ENCODE results near the gene ZNF335. TPM values are rescaled to one million over a fixed set of nuclear protein-coding genes. Genes with fewer than 3 reads are reported as not detected.

ZNF335 gene
- total and polyA plus RNA-seq, 2 of the 13 experiments (the other 11 are each of a cell fraction or from before 2014, with no cell fraction given): 9.7 to 13.7 TPM

GRCh38 chr20:46013829-46014516, 42.0 kb upstream of the ZNF335 start (continued):
- TF ChIP-seq UBTF (CRISPR knock-in tag; IDR thresholded peaks at IDR 0.05) (peak; percentile 74; the same call in 1 of the 2 replicates), SATB2 (CRISPR knock-in tag; IDR thresholded peaks at IDR 0.05) (no peak), RARA (CRISPR knock-in tag; IDR thresholded peaks at IDR 0.05) (no peak), ZNF383 (CRISPR knock-in tag; IDR thresholded peaks at IDR 0.05; ENCODE audit: borderline replicate concordance) (no peak), EZH2 (conservative IDR thresholded peaks at IDR 0.05; ENCODE audit: low read depth, low read length) (no peak), MYNN (CRISPR knock-in tag; IDR thresholded peaks at IDR 0.05; ENCODE audit: low read depth) (no peak), ERF (CRISPR knock-in tag; IDR thresholded peaks at IDR 0.05) (no peak), NR0B2 (CRISPR knock-in tag; IDR thresholded peaks at IDR 0.05) (no peak), ETV6 (CRISPR knock-in tag; conservative IDR thresholded peaks at IDR 0.05) (no peak; the same call in 1 of the 2 replicates), MXD1 (CRISPR knock-in tag; IDR thresholded peaks at IDR 0.05) (peak; percentile 34), ARID5B (CRISPR knock-in tag; IDR thresholded peaks at IDR 0.05) (0 out of 2 replicates have a peak, but pooled peaks have one; percentile 19), EHMT2 (IDR thresholded peaks at IDR 0.05; ENCODE audit: borderline replicate concordance, low read depth, low read length) (no peak), NFIB (CRISPR knock-in tag; IDR thresholded peaks at IDR 0.05; ENCODE audit: borderline replicate concordance) (no peak), RFX3 (CRISPR knock-in tag; IDR thresholded peaks at IDR 0.05) (no peak), ZNF570 (CRISPR knock-in tag; IDR thresholded peaks at IDR 0.05; ENCODE audit: borderline replicate concordance) (0 out of 2 replicates have a peak, but pooled peaks have one; percentile 28), MAFG (CRISPR knock-in tag; IDR thresholded peaks at IDR 0.05) (no peak), ARID4A (CRISPR knock-in tag; IDR thresholded peaks at IDR 0.05; ENCODE audit: borderline replicate concordance) (peak; percentile 72), ZFP36L1 (CRISPR knock-in tag; IDR thresholded peaks at IDR 0.05) (no peak)

Measured in HepG2 (cell line).